A172 (cell line): ENCODE data around the gene ELK4. TPM values are rescaled to one million over a fixed set of nuclear protein-coding genes. Genes with fewer than 3 reads are reported as not detected.

ENCODE experiments used
- DNase-seq: peaks from one replicate; pipeline ENCODE4 v3.0.0-alpha.2; 2015; ENCODE audit warnings: low spot score
- total RNA-seq: library from RNA; depleted of rRNA; stranded (reverse); fragments of >200 nt; shearing (Covaris generic); gene quantifications from 2 replicates; pipeline ENCODE4 v1.2.3, GENCODE V29; 2014

The ELK4 gene
- total RNA-seq, 1 experiment from 2014 or later, result 17.7 TPM

- DNase-seq, result no peak
These were observed 49.8 kb downstream of the ELK4 start for GRCh38 chr1:205582046-205582445.

- no peak for DNase-seq
These were observed 50.4 kb downstream of the ELK4 start for GRCh38 chr1:205581321-205581980.

DNA sequence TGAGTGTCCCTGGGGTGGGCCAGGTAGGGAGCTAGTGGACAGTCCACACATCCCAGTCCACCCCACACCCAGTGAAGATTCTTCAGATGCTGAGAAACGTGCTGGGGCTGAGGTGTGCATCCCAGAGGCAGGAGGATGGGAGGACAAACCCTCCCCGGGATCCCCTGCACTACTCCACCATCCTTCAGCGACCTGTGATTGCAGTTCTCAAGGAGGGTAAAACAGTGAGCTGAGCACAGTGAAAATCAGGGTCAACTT lies 51.0 kb downstream of the ELK4 start:
- no peak for DNase-seq

- no peak for DNase-seq
These were observed 51.5 kb downstream of the ELK4 start for GRCh38 chr1:205580140-205580922.

GRCh38 chr1:205579711-205580110 lies 52.1 kb downstream of the ELK4 start:
- DNase-seq, result no peak

DNA sequence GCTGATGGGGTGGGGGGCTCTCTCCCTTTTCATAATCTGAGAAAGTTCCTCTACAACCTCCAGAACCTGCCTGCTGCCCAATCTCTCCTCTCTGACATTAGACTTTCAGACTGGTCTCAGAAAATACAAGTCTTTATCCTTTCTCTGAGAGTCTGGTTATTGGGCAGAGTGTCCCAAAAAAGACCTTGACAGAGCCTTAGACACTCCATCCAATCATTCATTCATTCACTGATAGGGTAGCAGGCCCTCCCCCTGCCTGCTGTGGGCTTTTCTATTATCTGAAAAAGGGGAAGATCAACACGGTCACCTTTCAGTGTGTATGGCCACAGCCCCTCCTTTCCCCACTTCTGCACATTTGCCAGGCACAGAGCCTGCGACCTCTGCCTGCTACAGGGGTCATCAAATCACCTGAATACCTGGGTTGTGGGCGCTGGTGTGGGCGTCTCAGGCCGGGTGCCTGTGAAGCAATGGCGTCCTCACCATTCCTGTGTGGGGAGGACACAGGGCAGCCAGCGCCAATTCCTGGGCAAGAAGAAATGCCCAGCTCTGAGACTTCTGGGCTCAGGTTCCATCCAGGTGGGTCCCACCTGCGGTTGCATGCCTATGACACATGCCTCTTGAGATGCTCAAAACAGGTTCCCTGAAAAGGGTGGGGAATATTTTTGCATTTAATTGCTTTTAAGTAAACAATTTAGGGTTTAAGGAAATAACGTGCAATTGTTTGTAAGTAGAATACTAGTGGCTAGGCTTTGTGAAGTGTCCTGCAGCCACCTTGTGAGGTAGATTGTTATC lies 52.8 kb downstream of the ELK4 start:
- no peak for DNase-seq

- no peak for DNase-seq
These were observed 53.7 kb downstream of the ELK4 start for GRCh38 chr1:205577874-205578658.

- DNase-seq, result peak; percentile 17
These were observed 54.7 kb downstream of the ELK4 start for GRCh38 chr1:205576805-205577761.

- DNase-seq, result peak; percentile 46
These were observed 55.8 kb downstream of the ELK4 start for GRCh38 chr1:205576011-205576410.

DNA sequence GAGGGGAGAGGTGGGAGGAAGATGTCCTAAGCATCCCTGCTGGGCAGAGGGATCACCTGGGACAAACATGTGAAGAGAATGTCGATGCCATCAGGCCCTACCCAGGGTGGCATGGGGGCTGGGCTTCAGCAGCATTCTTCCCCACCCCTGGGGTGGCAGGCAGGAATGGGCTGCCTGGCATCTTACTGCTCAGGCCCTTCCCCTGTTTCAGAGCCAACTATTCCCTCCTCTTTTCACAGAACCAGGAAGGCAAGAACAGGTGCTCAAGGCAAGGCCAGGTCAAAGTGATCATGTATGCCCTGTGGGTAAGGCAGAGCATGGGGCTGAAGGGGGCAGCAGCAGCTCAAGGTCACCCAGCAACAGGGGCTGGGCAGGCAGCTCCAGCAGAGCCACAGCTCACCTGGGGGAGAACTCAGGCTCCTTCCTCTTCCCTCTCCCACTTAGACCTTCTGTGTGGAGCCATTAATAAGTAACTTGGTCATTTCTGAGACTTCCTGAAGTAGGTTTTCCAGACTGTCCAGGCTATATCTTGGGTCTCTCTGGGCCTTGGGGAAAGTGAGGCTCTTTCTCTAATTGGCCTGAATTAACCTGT lies 56.4 kb downstream of the ELK4 start:
- DNase-seq, result no peak

DNA sequence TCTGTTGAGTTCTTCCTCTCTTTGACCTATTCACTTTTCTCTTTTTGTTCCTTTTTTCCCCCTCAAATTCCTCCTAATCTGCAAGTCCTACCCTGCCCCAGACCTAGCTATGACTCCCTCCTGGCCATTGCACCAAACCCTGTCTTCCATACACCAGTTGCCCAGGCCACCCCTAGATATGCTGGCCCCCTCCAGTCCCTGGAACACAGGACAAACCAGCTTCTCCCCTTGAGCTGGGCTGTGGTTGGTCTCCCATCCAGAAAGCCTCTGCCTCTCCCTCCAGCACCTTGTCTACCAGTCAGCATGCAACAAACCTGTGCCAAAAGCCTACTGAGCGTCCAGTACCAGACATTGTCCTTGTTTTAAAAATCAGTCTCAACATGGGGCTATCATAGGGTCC lies 59.4 kb downstream of the ELK4 start:
- no peak for DNase-seq

- no peak for DNase-seq
These were observed 60.1 kb downstream of the ELK4 start for GRCh38 chr1:205571747-205572146.

- DNase-seq, result no peak
These were observed 60.8 kb downstream of the ELK4 start for GRCh38 chr1:205570796-205571537.

GRCh38 chr1:205570173-205570501 lies 61.7 kb downstream of the ELK4 start:
- no peak for DNase-seq

GRCh38 chr1:205569411-205570172 lies 62.2 kb downstream of the ELK4 start:
- no peak for DNase-seq

GRCh38 chr1:205568469-205569361 lies 63.1 kb downstream of the ELK4 start:
- no peak for DNase-seq

- no peak for DNase-seq
These were observed 63.7 kb downstream of the ELK4 start for GRCh38 chr1:205568135-205568468.

- no peak for DNase-seq
These were observed 64.1 kb downstream of the ELK4 start for GRCh38 chr1:205567716-205568115.
